GM12878 (cell line): ENCODE results near the gene METTL9.
"Not testable (repeated sequence)": the region's sequence is repeated elsewhere in the genome, so short reads cannot be mapped to it uniquely, and the experiment has no call there.

ENCODE experiments used
- JUNB ChIP-seq: IDR thresholded peaks from 2 replicates; pipeline ENCODE4 v1.6.1; 2016; ENCODE audit warnings: antibody characterized with exemption, mild to moderate bottlenecking
- RFX5 ChIP-seq: IDR thresholded peaks from 2 replicates; pipeline ENCODE4 v1.6.1; 2011; ENCODE audit warnings: low read depth, low read length, improper control_type of control experiment
- TF ChIP-seq, protein P1 (sequence below), 3 experiments: IDR thresholded peaks in 2 of 3; conservative IDR thresholded peaks in 1 of 3; 2 replicates each; pipeline ENCODE4 v1.5.1; 2011; ENCODE audit warnings: low read depth in 3 of 3, low read length in 3 of 3, mild to moderate bottlenecking in 3 of 3, control low read depth in 2 of 3, moderate library complexity in 2 of 3, inconsistent platforms in 1 of 3, mixed read lengths in 1 of 3; ENCODE audit not compliant: control insufficient read depth in 2 of 3, insufficient read depth in 1 of 3; ENCODE audit errors: extremely low read depth in 1 of 3

- TF ChIP-seq, protein P1, sequence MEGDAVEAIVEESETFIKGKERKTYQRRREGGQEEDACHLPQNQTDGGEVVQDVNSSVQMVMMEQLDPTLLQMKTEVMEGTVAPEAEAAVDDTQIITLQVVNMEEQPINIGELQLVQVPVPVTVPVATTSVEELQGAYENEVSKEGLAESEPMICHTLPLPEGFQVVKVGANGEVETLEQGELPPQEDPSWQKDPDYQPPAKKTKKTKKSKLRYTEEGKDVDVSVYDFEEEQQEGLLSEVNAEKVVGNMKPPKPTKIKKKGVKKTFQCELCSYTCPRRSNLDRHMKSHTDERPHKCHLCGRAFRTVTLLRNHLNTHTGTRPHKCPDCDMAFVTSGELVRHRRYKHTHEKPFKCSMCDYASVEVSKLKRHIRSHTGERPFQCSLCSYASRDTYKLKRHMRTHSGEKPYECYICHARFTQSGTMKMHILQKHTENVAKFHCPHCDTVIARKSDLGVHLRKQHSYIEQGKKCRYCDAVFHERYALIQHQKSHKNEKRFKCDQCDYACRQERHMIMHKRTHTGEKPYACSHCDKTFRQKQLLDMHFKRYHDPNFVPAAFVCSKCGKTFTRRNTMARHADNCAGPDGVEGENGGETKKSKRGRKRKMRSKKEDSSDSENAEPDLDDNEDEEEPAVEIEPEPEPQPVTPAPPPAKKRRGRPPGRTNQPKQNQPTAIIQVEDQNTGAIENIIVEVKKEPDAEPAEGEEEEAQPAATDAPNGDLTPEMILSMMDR (IDR thresholded peaks at IDR 0.05 in 2 of 3, conservative IDR thresholded peaks at IDR 0.05 in 1 of 3; ENCODE audit: control insufficient read depth in 2 of 3, extremely low read depth in 1 of 3, insufficient read depth in 1 of 3, low read depth in 3 of 3, low read length in 3 of 3): not testable (repeated sequence)
- TF ChIP-seq JUNB, RFX5: not testable (repeated sequence)
Observed at GRCh38 chr16:21556651-21557241, 42.6 kb upstream of the METTL9 start.
